Measurements from ENCODE around the gene SNX24. TPM values are rescaled to one million over a fixed set of nuclear protein-coding genes. Genes with fewer than 3 reads are reported as not detected.
"Not testable (repeated sequence)": the region's sequence is repeated elsewhere in the genome, so short reads cannot be mapped to it uniquely, and the experiment has no call there.

Gene SNX24
- total RNA-seq, 1 donor from 2014 or later, result 16.0 TPM

- intact Hi-C loops (cut with micrococcal nuclease), result no loop called here
- peak overlapping the region; percentile 94 for H3K27ac ChIP-seq (replicated peaks)
- no peak for DNase-seq
- H3K36me3 ChIP-seq, result no peaks in the 10 kb centered on the region
- H3K27me3 ChIP-seq (ENCODE audit: low read depth), result no peaks in the 10 kb centered on the region
- peak overlapping the region; percentile 90 for H3K4me3 ChIP-seq
- peaks cover 10% of the 10 kb centered on the region for H3K9me3 ChIP-seq (replicated peaks)
- peaks cover 29% of the 10 kb centered on the region for H3K4me1 ChIP-seq
- TF ChIP-seq, protein P1, sequence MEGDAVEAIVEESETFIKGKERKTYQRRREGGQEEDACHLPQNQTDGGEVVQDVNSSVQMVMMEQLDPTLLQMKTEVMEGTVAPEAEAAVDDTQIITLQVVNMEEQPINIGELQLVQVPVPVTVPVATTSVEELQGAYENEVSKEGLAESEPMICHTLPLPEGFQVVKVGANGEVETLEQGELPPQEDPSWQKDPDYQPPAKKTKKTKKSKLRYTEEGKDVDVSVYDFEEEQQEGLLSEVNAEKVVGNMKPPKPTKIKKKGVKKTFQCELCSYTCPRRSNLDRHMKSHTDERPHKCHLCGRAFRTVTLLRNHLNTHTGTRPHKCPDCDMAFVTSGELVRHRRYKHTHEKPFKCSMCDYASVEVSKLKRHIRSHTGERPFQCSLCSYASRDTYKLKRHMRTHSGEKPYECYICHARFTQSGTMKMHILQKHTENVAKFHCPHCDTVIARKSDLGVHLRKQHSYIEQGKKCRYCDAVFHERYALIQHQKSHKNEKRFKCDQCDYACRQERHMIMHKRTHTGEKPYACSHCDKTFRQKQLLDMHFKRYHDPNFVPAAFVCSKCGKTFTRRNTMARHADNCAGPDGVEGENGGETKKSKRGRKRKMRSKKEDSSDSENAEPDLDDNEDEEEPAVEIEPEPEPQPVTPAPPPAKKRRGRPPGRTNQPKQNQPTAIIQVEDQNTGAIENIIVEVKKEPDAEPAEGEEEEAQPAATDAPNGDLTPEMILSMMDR (IDR thresholded peaks at IDR 0.05; ENCODE audit: borderline replicate concordance), result no peak
Measured at GRCh38 chr5:122844136-122844909, 1.1 kb upstream of the SNX24 start.

GRCh38 chr5:122844910-122845228 lies 544 bp upstream of the SNX24 start:
- intact Hi-C loops (cut with micrococcal nuclease), result no loop called here
- peaks cover 29% of the 10 kb centered on the region for H3K4me1 ChIP-seq
- no peak for DNase-seq

DNA sequence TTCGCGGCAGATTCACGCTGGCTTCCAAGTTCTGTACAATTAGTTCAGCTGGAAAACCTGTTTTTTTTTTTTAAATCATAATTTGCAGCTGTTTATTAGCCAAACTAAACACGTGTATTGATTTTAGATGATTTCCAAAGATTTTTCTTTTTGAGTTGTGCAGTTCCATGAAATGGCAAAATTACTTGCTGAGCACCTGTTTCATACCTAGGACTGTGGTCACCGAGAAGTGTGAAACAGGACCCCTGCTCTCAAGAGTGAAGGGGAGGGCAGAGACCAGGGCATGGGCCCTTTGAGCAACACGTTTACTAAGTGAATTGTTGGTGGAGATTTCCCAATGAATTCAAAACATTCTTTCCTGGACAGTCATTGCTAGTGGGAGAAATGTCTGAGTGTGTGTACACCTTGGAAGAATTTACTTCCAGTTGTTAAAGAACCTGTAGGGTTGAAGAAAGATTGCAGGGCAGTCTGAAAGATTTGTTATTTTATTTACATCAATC lies 688 bp downstream of the SNX24 start:
- intact Hi-C loops (cut with micrococcal nuclease), result no loop called here
- Histone ChIP-seq H3K4me3 (peak overlapping the region; percentile 90), H3K36me3 (no peaks in the 10 kb centered on the region), H3K9me3 (replicated peaks) (no peaks in the 10 kb centered on the region), H3K4me1 (peaks cover 29% of the 10 kb centered on the region), H3K27ac (replicated peaks) (peak overlapping the region; percentile 94), H3K27me3 (ENCODE audit: low read depth) (no peaks in the 10 kb centered on the region)
- DNase-seq, result no peak
- TF ChIP-seq, protein P1 (IDR thresholded peaks at IDR 0.05; ENCODE audit: borderline replicate concordance), result no peak

More at GRCh38 chr5:122844910-122845228, 544 bp upstream of the SNX24 start:
- Histone ChIP-seq H3K27ac (replicated peaks) (peak overlapping the region; percentile 94), H3K4me3 (peak overlapping the region; percentile 90), H3K9me3 (replicated peaks) (peaks cover 10% of the 10 kb centered on the region), H3K36me3 (no peaks in the 10 kb centered on the region), H3K27me3 (ENCODE audit: low read depth) (no peaks in the 10 kb centered on the region)
- TF ChIP-seq, protein P1 (IDR thresholded peaks at IDR 0.05; ENCODE audit: borderline replicate concordance), result no peak

GRCh38 chr5:122847687-122848081 lies 2.3 kb downstream of the SNX24 start:
- TF ChIP-seq, protein P1 (IDR thresholded peaks at IDR 0.05; ENCODE audit: borderline replicate concordance), result no peak
- H3K9me3 ChIP-seq (replicated peaks), result no peaks in the 10 kb centered on the region
- intact Hi-C loops (cut with micrococcal nuclease), result no loop called here

DNA sequence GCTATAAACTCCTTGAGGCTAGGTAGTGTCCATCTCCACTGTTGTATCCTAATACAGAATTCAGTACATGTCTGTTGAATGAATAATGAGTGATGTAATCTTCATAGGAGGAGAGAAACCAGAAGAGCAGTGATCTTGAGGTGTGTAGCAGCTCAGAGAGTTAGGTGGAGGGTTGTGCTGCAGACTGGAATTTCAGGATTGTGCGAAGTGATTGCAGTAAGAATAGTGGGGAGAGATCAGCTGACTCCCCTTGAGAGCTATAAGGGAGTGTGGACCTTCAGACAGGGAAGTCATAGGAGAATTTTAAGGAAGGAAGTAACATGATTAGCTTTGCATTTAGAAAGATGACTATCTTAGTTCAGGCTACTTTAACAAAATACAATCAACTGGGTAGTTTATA lies 4.4 kb downstream of the SNX24 start:
- Histone ChIP-seq H3K9me3 (replicated peaks) (no peaks in the 10 kb centered on the region), H3K4me3 (no peak overlapping the region), H3K4me1 (peaks cover 20% of the 10 kb centered on the region), H3K27me3 (ENCODE audit: low read depth) (no peaks in the 10 kb centered on the region), H3K27ac (replicated peaks) (no peak overlapping the region), H3K36me3 (peaks cover 6% of the 10 kb centered on the region)
- intact Hi-C loops (cut with micrococcal nuclease), result no loop called here
- TF ChIP-seq, protein P1 (IDR thresholded peaks at IDR 0.05; ENCODE audit: borderline replicate concordance), result no peak
- no peak for DNase-seq

More at GRCh38 chr5:122847687-122848081, 2.3 kb downstream of the SNX24 start:
- H3K27ac ChIP-seq (replicated peaks), result no peak overlapping the region
- DNase-seq, result no peak
- no peaks in the 10 kb centered on the region for H3K36me3 ChIP-seq
- H3K4me1 ChIP-seq, result peaks cover 29% of the 10 kb centered on the region
- H3K27me3 ChIP-seq (ENCODE audit: low read depth), result no peaks in the 10 kb centered on the region
- no peak overlapping the region for H3K4me3 ChIP-seq

DNA sequence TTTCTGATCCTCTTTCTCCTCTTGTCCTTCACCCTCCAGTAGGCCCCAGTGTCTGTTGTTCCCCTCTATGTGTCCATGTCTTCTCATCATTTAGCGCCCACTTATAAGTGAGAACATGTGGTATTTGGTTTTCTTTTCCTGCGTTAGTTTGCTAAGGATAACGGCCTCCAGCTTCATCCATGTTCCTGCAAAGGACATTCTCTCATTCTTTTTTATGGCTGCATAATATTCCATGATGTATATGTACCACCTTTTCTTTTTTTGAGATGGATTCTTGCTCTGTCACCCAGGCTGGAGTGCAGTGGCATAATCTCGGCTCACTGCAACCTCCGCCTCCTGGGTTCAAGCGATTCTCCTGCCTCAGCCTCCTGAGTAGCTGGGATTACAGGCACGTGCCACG lies 12.1 kb downstream of the SNX24 start:
- H3K36me3 ChIP-seq, result peaks cover 14% of the 10 kb centered on the region
- H3K27me3 ChIP-seq (ENCODE audit: low read depth); H3K4me3 ChIP-seq; intact Hi-C loops (cut with micrococcal nuclease); DNase-seq; H3K9me3 ChIP-seq (replicated peaks); H3K27ac ChIP-seq (replicated peaks): not testable (repeated sequence)
- H3K4me1 ChIP-seq, result peaks cover 10% of the 10 kb centered on the region

Measured in left ventricle myocardium inferior (tissue), 1 donor.